CD4-positive, alpha-beta T cell treated with Interferon alpha-2 for 1 hour (primary cell): ENCODE results near the gene PLCB4.

Source experiments
- DNase-seq, 2 donors: peaks; one replicate each; pipeline ENCODE4 v3.0.0-alpha.2; 2020 to 2022

PLCB4 gene

GRCh38 chr20:9109566-9109965 is 40.7 kb downstream of the PLCB4 start:
- DNase-seq: no peak

- no peak for DNase-seq
These were observed 41.5 kb downstream of the PLCB4 start for GRCh38 chr20:9110365-9110764.

DNA sequence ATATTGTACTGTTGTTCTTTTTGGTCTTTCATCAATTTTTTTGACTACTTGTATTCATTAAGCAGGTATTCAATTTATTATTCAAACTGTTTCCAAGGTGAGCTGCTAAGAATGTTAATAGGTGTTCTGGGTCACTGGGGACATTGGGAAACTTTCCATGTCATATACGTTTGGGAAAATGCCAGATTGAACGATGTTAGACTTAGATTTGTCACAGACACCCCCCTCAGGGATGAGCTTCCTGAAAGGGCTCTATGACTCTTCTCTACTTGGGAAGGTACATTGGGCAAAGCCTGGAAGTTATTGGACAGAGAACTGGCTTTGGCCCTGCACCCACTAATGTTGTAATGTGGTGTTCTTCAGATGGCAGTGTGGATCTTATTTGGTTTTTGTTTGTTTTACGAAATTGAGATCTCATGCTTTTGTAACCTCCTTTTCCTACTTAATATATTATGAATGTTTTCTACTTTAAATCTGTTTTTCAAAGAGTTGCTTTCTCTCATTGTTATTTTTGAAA is 42.1 kb downstream of the PLCB4 start:
- DNase-seq: no peak

GRCh38 chr20:9112541-9113515 is 43.9 kb downstream of the PLCB4 start:
- DNase-seq: no peak

DNA sequence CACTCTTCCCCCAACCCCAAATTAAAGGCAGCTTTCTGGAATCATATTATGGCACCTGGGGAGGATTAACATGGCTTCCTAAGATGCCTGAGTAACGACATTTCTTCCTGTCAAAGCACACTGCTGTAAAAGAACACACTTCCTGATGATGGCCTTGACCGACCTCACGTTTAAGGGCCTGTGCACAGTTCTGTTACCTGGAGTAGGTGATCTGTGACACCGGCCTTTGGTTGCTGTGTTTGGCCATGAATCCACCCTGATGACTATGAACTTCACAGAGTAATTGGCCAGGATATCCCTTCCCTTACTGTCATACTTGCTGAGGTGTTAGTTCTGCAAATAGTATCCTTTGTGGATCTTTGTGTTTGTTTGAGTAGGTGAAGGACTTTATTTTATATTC is 45.8 kb downstream of the PLCB4 start:
- no peak for DNase-seq

- no peak for DNase-seq
These were observed 48.7 kb downstream of the PLCB4 start for GRCh38 chr20:9117548-9117947.

GRCh38 chr20:9119776-9120175 is 50.9 kb downstream of the PLCB4 start:
- no peak for DNase-seq

GRCh38 chr20:9121211-9121610 is 52.3 kb downstream of the PLCB4 start:
- DNase-seq: no peak

GRCh38 chr20:9122571-9122970 is 53.7 kb downstream of the PLCB4 start:
- DNase-seq: no peak

DNA sequence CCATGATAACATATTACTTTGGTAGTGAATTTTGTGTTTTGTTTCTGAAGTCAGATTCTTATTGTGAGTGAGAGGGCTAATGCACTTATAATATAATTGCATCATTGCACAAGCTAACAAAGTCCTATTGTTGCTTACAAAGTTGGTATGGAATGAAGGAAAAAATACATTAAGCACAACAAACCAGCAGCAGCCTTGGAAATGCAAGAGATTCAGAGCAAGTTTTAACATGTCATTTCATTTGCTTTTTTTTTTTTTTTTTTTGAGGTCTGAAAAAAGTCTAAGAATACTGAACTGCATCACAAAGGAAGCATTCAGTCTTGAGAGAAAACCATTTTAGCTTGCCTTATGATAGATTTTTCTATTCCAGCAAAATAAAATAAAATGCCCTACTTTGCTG is 57.6 kb downstream of the PLCB4 start:
- DNase-seq: no peak

DNA sequence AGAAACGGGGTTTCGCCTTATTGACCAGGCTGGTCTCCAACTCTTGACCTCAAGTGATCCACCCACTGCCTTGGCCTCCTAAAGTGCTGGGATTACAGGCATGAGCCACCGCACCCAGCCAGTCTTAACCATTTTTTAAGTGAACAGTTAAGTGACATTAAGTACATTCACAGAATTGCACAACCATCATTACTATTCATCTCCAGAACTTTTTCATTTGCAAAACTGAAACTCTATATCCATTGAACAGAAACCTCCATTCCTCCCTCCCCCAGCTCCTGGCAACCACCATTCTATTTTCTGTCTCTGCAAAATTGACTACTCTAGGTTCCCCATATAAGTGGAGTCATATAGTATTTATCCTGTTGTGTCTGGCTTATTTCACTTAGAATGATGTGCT is 59.7 kb downstream of the PLCB4 start:
- no peak for DNase-seq

- DNase-seq: no peak
These were observed 60.9 kb downstream of the PLCB4 start for GRCh38 chr20:9129756-9130155.

GRCh38 chr20:9130521-9130920 is 61.6 kb downstream of the PLCB4 start:
- DNase-seq: no peak

DNA sequence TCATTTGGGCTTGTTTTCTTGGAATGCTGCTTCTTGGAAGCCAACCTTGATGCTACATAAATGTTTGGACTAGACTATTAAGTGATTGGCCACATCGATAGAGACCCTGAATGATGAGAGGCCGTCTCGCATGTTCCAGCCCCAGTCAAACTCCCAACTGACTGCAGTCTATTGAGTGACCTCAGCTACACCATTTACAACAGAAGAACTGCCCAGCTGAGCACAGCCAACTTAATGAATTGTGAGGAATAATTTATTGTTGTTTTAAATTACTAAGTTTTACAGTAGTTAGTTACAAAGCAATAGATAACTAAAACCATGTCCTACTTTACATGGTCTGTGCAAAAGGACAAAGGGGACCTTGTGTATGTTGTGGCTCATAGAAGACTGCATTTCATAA is 63.0 kb downstream of the PLCB4 start:
- DNase-seq: no peak

DNA sequence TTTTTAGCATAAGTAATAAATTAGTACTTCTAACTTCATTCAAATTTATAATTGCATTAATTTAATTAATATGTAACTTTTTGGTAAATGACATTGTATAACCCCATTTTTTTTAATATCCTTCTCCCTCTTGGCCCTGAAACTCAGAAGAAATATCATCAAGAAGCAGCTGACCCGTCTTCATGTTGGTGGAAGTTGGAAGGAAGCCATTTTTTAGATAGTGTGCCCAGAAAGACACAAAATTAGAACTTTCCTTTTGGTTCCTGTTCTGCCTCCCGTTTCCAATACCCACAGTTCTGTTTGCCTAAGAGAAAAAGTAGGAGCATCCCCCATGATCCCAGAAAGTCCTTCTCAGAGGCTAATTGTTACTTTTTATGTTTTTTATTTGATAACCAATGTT is 65.5 kb downstream of the PLCB4 start:
- no peak for DNase-seq

GRCh38 chr20:9136114-9136513 is 67.2 kb downstream of the PLCB4 start:
- DNase-seq: no peak

- no peak for DNase-seq
These were observed 68.1 kb downstream of the PLCB4 start for GRCh38 chr20:9137001-9137400.

GRCh38 chr20:9139106-9139833 is 70.4 kb downstream of the PLCB4 start:
- no peak for DNase-seq

GRCh38 chr20:9140162-9140760 is 71.4 kb downstream of the PLCB4 start:
- DNase-seq: no peak

DNA sequence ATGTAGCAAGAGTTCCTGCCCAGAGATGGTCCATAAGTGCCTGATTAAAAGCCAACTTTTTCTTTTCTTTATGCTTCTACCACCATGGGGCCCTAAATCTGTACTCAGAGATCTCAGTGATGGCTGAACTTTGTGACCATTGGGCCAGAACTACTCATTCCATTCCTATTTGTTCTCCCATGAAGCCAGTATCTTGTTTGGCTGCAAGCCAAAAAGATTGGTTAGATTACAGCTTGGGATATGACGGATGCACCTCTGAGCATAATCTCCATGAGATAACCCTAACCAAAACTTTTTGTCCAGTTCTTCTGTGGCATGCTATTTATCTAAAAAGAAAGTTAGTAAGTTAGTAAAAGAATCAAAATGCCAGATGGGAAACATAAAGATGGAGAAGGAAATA is 72.2 kb downstream of the PLCB4 start:
- DNase-seq: no peak

- no peak for DNase-seq
These were observed 73.0 kb downstream of the PLCB4 start for GRCh38 chr20:9141921-9142320.

GRCh38 chr20:9142809-9143208 is 73.9 kb downstream of the PLCB4 start:
- no peak for DNase-seq

- no peak for DNase-seq
These were observed 75.0 kb downstream of the PLCB4 start for GRCh38 chr20:9143926-9144325.

DNA sequence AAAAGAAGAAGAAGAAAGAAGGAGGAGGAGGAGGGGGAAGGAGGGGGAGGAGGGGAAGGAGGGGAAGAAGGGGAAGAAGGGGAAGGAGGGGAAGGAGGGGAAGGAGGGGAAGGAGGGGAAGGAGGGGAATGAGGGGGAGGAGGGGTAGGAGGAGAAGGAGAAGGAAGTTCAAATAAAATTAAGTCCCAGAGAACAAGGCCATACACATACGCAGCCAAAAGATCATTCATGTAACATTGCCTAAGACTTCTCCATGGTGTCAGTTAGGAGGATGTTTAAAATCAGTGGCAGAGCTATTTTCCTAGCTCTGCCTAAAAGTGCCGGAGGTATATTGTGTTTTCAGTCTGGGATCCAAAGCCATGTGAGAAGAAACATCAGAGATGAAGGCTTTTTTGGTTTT is 75.8 kb downstream of the PLCB4 start:
- DNase-seq: no peak
